GM23248 (cell line): ENCODE measurements around the gene OTOGL. TPM values are rescaled to one million over a fixed set of nuclear protein-coding genes. Genes with fewer than 3 reads are reported as not detected.
"Not testable (repeated sequence)": the region's sequence is repeated elsewhere in the genome, so short reads cannot be mapped to it uniquely, and the experiment has no call there.

Source experiments
- DNase-seq: peaks from one replicate; pipeline ENCODE4 v3.0.0-alpha.2; 2015
- H2AFZ ChIP-seq: fragments of 200-600 bp; sonication (generic); 2 replicates; pipeline ENCODE4 v1.6.1; 2016; ENCODE audit warnings: antibody characterized with exemption
- H3F3A ChIP-seq: fragments of 200-600 bp; sonication (generic); 2 replicates; pipeline ENCODE4 v1.6.1; 2016; ENCODE audit warnings: mild to moderate bottlenecking, antibody characterized with exemption, mixed run types; ENCODE audit not compliant: insufficient read depth
- H3K27ac ChIP-seq: fragments of 200-600 bp; sonication (generic); 2 replicates; pipeline ENCODE4 v1.5.1; 2016; ENCODE audit warnings: mild to moderate bottlenecking
- H3K27me3 ChIP-seq: fragments of 200-600 bp; sonication (generic); replicated peaks from 2 replicates; pipeline ENCODE4 v1.6.1; 2016; ENCODE audit warnings: mild to moderate bottlenecking; ENCODE audit not compliant: insufficient read depth
- H3K36me3 ChIP-seq: fragments of 200-600 bp; sonication (generic); 2 replicates; pipeline ENCODE4 v1.6.1; 2016; ENCODE audit warnings: low read depth, mild to moderate bottlenecking
- H3K4me1 ChIP-seq: fragments of 200-600 bp; sonication (generic); 2 replicates; pipeline ENCODE4 v1.6.1; 2016; ENCODE audit warnings: mild to moderate bottlenecking; ENCODE audit not compliant: insufficient read depth
- H3K4me2 ChIP-seq: fragments of 200-600 bp; sonication (generic); one replicate; pipeline ENCODE4 v1.6.1; 2016; ENCODE audit warnings: mild to moderate bottlenecking; ENCODE audit not compliant: unreplicated experiment
- H3K4me3 ChIP-seq: fragments of 200-600 bp; sonication (generic); 2 replicates; pipeline ENCODE4 v1.5.1; 2016; ENCODE audit warnings: mild to moderate bottlenecking
- H3K79me2 ChIP-seq: fragments of 200-600 bp; sonication (generic); 2 replicates; pipeline ENCODE4 v1.6.1; 2016; ENCODE audit warnings: mild to moderate bottlenecking; ENCODE audit not compliant: insufficient read depth
- H3K9ac ChIP-seq: fragments of 200-600 bp; sonication (generic); 2 replicates; pipeline ENCODE4 v1.6.1; 2016; ENCODE audit warnings: mild to moderate bottlenecking
- H3K9me2 ChIP-seq: fragments of 200-600 bp; sonication (generic); 2 replicates; pipeline ENCODE4 v1.6.1; 2016; ENCODE audit warnings: mixed run types, mild to moderate bottlenecking, moderate library complexity; ENCODE audit not compliant: insufficient read depth
- H3K9me3 ChIP-seq: fragments of 200-600 bp; sonication (generic); one replicate; pipeline ENCODE4 v1.6.1; 2017; ENCODE audit warnings: low read depth
- H4K20me1 ChIP-seq: fragments of 200-600 bp; sonication (generic); 2 replicates; pipeline ENCODE4 v1.6.0; 2016; ENCODE audit not compliant: insufficient read depth
- EZH2 ChIP-seq: fragments of 200-600 bp; sonication (generic); IDR thresholded peaks from 2 replicates; pipeline ENCODE4 v1.6.1; 2018; ENCODE audit warnings: antibody characterized with exemption, mild to moderate bottlenecking; ENCODE audit not compliant: insufficient read depth, poor library complexity, severe bottlenecking
- EZH2phosphoT487 ChIP-seq: fragments of 200-600 bp; sonication (generic); IDR thresholded peaks from 2 replicates; pipeline ENCODE4 v1.6.1; 2018; ENCODE audit warnings: antibody characterized with exemption, moderate library complexity, mild to moderate bottlenecking, low read depth; ENCODE audit not compliant: insufficient read depth
- WGBS, 2 experiments: methylation state at CpG; one replicate each; pipeline ENCODE4 v1.1.6; 2015 to 2017; ENCODE audit warnings: low lambda C conversion rate in 2 of 2, low coverage in 1 of 2; ENCODE audit errors: missing lambda C conversion rate in 2 of 2; 5-methylcytosine and 5-hydroxymethylcytosine counted together
- in situ Hi-C: fragments of 300-500 bp; cut with MboI; formaldehyde crosslinking; loops from 2 replicates; pipeline ENCODE4 v1.15.0; 2020
- polyA plus RNA-seq: library from polyadenylated mRNA; unstranded; fragments of >200 nt; fragmentation: Nextera tagmentation; extraction: Ambion mirVana; gene quantifications from 2 replicates; pipeline ENCODE4 v1.2.1, GENCODE V29; 2016
- total RNA-seq: library from RNA; depleted of rRNA; stranded (reverse); fragments of >200 nt; shearing (Covaris generic); gene quantifications from 2 replicates; pipeline ENCODE4 v1.2.3, GENCODE V29; 2014

OTOGL gene
- total and polyA plus RNA-seq, 2 experiments from 2014 or later, result under 0.01 to 0.09 TPM

DNA sequence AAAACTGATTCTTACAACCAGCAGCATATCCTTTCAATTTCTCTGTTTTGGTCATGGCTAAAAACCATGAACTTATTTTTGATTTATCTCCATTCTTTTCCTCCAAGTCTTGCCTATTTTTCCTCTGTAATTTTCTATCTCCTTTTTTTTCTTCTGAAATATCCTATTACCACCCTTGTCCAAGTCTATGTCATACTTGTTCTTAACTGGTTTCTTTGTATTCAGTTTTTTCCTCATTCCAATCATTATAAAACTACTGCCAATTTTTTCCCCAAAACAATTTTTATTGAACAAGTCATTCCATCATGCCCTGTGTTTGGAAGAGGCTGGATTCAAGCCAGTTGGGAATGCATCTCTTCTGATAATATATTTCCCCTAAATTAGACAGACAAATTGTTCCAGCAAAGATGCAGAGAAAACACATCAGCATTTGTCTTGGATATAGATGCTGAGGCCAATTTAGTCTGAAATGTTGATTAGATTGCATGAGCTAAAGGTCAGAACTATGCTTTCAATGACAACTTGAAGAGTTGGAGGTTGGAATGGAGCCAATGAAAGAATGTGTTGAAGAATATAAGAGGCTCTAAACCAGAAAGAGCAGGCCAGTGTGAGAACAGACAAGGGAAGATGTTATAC is 30.7 kb downstream of the OTOGL start:
- no peaks in the 10 kb centered on the region for H3K79me2 ChIP-seq
- no peaks in the 10 kb centered on the region for H3K9me3 ChIP-seq
- H3K4me1 ChIP-seq, result peaks cover 10% of the 10 kb centered on the region; the same call in 1 of the 2 replicates
- H3K9ac ChIP-seq, result no peak overlapping the region
- in situ Hi-C loops, result no loop called here
- H4K20me1 ChIP-seq, result no peaks in the 10 kb centered on the region
- H3K36me3 ChIP-seq, result no peaks in the 10 kb centered on the region
- no peak overlapping the region for H3K4me2 ChIP-seq
- H2AFZ ChIP-seq, result no peak overlapping the region
- no peak overlapping the region for H3K27ac ChIP-seq
- peak; percentile 18 for DNase-seq
- H3K27me3 ChIP-seq, result no peaks in the 10 kb centered on the region
- no peak overlapping the region for H3K4me3 ChIP-seq
- TF ChIP-seq EZH2phosphoT487 (no peak), EZH2 (no peak)
- H3F3A ChIP-seq, result no peaks in the 10 kb centered on the region
- H3K9me2 ChIP-seq, result no peaks in the 10 kb centered on the region

DNA sequence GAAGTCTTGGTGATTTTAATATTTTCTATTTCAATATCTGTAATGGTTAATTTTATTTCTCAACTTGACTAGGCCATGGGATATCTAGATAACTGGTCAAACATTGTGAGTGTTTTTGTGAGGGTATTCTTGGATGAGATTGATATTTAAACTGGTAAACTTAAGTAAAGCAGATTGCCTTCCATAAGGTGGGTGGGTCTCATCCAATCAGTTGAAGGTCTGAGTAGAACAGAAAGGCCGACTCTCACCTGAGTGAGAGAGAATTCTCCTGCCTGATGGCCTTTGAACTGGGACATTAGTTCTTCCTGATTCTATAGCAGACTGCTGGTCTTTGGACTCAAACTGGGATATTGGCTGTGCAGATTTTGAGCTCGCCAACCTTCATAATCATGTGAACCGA is 36.3 kb downstream of the OTOGL start:
- DNase-seq, result no peak
- no peak overlapping the region for H3K4me2 ChIP-seq
- no peak overlapping the region for H3K27ac ChIP-seq

DNA sequence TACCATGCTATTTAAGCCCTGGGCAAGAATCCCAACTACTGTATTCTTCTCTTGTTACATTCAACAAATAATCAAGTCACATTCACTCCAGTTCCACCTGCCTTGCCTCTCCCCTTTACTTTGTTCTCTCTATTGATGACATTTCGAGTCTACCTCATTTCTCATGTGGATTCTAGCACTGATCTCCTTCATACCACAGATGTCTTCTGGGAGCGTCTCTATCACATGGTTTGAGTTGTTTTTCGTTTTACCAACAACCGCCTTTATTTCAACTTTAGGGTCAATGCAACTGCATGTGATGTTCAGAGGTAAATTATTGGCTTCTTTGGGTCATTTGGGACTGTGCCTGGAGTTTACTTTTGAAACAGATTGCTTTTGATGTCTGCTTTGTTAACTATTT is 40.7 kb downstream of the OTOGL start:
- Histone ChIP-seq H3K79me2 (no peaks in the 10 kb centered on the region), H3K36me3 (no peaks in the 10 kb centered on the region), H3K9me2 (no peaks in the 10 kb centered on the region), H2AFZ (no peak overlapping the region), H3K4me2 (no peak overlapping the region), H3F3A (no peaks in the 10 kb centered on the region), H3K27ac (no peak overlapping the region), H4K20me1 (no peaks in the 10 kb centered on the region), H3K9me3 (no peaks in the 10 kb centered on the region), H3K9ac (no peak overlapping the region), H3K27me3 (no peaks in the 10 kb centered on the region), H3K4me1 (no peaks in the 10 kb centered on the region), H3K4me3 (no peak overlapping the region)
- no peak for DNase-seq
- no peak for TF ChIP-seq EZH2phosphoT487
- no peak for TF ChIP-seq EZH2
- WGBS, 2 experiments, result 62 to 64% methylated on average over 4 of the region's 4 CpGs
- in situ Hi-C loops, result no loop called here

More for the DNA sequence above, 36.3 kb downstream of the OTOGL start:
- Histone ChIP-seq H3K36me3 (no peaks in the 10 kb centered on the region), H3K9me3 (no peaks in the 10 kb centered on the region), H3K4me3 (no peak overlapping the region), H4K20me1 (no peaks in the 10 kb centered on the region), H3K27me3 (no peaks in the 10 kb centered on the region), H2AFZ (no peak overlapping the region), H3K9ac (no peak overlapping the region), H3F3A (no peaks in the 10 kb centered on the region), H3K4me1 (no peaks in the 10 kb centered on the region), H3K79me2 (no peaks in the 10 kb centered on the region), H3K9me2 (no peaks in the 10 kb centered on the region)
- 80 to 86% methylated on average over 3 of the region's 3 CpGs for WGBS, 2 experiments
- no peak for TF ChIP-seq EZH2
- in situ Hi-C loops, result no loop called here

DNA sequence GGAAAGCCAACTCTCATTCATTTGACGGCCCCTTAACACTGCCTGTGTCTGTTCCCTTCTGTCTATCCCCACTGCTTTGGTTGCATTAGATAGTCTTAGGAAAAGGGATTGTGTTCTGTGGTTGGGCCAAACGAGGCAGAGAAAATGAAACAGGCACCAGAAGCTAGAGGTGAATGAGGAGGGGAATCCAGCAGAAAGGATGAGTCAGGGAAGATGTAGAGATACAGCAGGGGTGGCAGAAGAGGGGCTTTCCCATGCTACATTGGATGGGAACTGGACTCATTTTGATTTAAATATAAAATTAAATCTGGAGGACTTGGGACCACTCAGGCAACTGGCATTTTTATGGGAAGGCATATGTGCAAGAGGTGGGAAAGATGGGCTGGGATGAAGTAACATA is 43.3 kb downstream of the OTOGL start:
- H3K9ac ChIP-seq, result no peak overlapping the region
- H2AFZ ChIP-seq, result no peak overlapping the region
- no peak overlapping the region for H3K27ac ChIP-seq
- H3K79me2 ChIP-seq, result no peaks in the 10 kb centered on the region
- H3K4me2 ChIP-seq, result no peak overlapping the region
- no peaks in the 10 kb centered on the region for H3F3A ChIP-seq
- 35 to 59% methylated on average over 2 of the region's 2 CpGs for WGBS, 2 experiments
- DNase-seq, result no peak
- no peaks in the 10 kb centered on the region for H3K9me3 ChIP-seq
- H3K36me3 ChIP-seq, result no peaks in the 10 kb centered on the region
- H3K4me3 ChIP-seq, result no peak overlapping the region
- no peaks in the 10 kb centered on the region for H4K20me1 ChIP-seq
- in situ Hi-C loops, result no loop called here
- no peaks in the 10 kb centered on the region for H3K9me2 ChIP-seq
- TF ChIP-seq EZH2, result no peak
- no peak for TF ChIP-seq EZH2phosphoT487
- H3K27me3 ChIP-seq, result no peaks in the 10 kb centered on the region
- H3K4me1 ChIP-seq, result no peaks in the 10 kb centered on the region

DNA sequence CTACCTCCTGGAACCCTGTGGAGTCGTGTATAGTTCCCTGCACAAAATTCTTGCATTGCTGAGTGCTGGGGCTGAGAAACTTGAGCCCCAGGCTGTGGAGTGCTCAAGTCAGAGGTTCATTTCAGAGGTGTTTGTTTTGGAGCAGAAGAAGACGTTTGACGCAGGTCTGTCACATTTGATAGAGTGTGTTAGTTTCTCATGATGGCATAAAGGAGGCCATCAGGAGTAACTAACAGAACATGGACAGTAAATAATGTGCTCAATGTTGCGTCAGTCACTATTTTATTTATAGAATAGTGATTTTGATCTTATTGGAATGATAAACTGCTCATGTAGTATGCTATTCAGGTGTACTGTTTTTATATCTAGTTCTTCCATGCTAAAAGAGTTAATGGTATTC is 44.2 kb downstream of the OTOGL start:
- 79 to 87% methylated on average over 4 of the region's 4 CpGs for WGBS, 2 experiments
- H3K4me1 ChIP-seq, result no peaks in the 10 kb centered on the region
- H3K4me2 ChIP-seq, result no peak overlapping the region
- H3K9ac ChIP-seq, result no peak overlapping the region
- H3K4me3 ChIP-seq, result no peak overlapping the region
- no peaks in the 10 kb centered on the region for H3K9me3 ChIP-seq
- no peak for TF ChIP-seq EZH2
- H3K27ac ChIP-seq, result no peak overlapping the region
- no peak for DNase-seq
- no peak overlapping the region for H2AFZ ChIP-seq
- H3K9me2 ChIP-seq, result no peaks in the 10 kb centered on the region
- no peaks in the 10 kb centered on the region for H3K36me3 ChIP-seq
- no peaks in the 10 kb centered on the region for H3F3A ChIP-seq
- no peaks in the 10 kb centered on the region for H3K79me2 ChIP-seq
- no peaks in the 10 kb centered on the region for H4K20me1 ChIP-seq
- in situ Hi-C loops, result no loop called here
- H3K27me3 ChIP-seq, result no peaks in the 10 kb centered on the region

DNA sequence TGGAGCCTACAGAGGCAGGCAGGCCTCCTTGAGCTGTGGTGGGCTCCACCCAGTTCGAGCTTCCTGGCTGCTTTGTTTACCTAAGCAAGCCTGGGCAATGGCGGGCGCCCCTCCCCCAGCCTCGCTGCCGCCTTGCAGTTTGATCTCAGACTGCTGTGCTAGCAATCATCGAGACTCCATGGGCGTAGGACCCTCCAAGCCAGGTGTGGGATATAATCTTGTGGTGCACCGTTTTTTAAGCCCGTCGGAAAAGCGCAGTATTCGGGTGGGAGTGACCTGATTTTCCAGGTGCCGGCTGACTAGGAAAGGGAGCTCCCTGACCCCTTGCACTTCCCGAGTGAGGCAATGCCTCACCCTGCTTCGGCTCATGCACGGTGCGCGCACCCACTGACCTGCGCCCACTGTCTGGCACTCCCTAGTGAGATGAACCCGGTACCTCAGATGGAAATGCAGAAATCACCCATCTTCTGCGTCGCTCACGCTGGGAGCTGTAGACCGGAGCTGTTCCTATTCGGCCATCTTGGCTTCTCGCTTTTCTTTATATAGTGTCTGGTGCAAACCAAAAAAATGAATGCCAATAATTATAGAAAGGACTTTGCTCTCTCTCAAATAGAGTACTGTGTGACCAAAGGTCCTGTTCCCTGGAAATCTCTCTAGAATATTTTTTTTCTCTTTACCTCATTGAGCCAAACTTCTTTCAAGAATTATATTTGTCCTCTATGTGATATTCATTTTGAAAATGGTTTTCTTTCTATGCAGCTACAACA is 50.4 kb downstream of the OTOGL start:
- H3K27me3 ChIP-seq, H3K27ac ChIP-seq, H3F3A ChIP-seq, H2AFZ ChIP-seq, H4K20me1 ChIP-seq, DNase-seq, H3K4me1 ChIP-seq, H3K9me3 ChIP-seq, H3K4me2 ChIP-seq, H3K9ac ChIP-seq, H3K79me2 ChIP-seq, H3K4me3 ChIP-seq, H3K9me2 ChIP-seq, in situ Hi-C loops, H3K36me3 ChIP-seq: not testable (repeated sequence)
- 91 to 94% methylated on average over 24 to 25 of the region's 26 CpGs for WGBS, 2 experiments
